Renal cortical epithelial cell (primary cell): ENCODE data around the gene USP21. TPM values are rescaled to one million over a fixed set of nuclear protein-coding genes. Genes with fewer than 3 reads are reported as not detected.
A peak's percentile ranks its signal among the peaks of the same experiment; 100 is the strongest.

Experiments used
- DNase-seq: peaks from one replicate; pipeline ENCODE4 v3.0.0-alpha.2; 2011; ENCODE audit warnings: low read depth
- total RNA-seq: library from RNA; depleted of rRNA; stranded (reverse); fragments of >200 nt; gene quantifications from 2 replicates; pipeline ENCODE4 v1.2.3, GENCODE V29; 2014

Gene USP21
- total RNA-seq, 1 donor from 2014 or later = 16.2 TPM

DNA sequence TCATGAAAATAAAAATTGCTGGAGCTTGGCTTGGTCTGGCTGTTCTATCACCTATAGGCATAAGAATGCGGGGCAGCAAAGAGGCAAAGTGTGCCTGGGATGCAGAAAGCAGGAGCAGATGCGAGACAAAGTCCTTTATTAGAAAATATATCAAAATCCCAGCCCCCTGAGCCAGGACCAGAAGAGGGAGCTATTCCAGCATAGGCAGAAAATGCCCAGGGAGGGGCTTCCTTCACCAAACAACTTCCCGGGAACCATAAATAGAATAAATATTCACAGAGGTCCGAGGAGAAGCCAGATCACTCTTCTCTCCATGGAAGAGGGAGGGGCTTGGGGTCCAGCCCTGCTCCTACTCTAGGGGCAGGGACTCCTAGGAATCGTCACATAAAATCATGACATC, 11.9 kb downstream of the USP21 start:
- no peak for DNase-seq

DNA sequence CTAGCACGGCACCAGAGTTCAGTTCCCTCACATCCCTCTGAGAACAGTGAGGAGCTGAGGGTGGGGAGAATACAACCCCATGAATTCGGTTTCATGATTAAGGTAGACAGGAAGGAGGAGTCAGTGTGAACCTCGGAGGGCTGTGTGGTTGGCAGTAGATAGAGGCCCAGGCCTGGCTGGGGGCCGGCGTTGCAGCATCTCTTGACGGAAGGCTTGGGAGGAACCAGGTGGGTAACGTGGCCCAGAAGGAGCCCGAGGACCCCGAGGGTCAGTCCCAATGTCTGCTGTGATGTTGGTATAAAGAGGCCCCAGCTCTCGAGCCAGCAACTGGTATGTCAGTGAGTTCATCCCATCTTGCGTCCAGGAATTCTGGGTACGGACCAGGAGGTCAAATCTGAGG, 12.4 kb downstream of the USP21 start:
- DNase-seq = no peak

DNA sequence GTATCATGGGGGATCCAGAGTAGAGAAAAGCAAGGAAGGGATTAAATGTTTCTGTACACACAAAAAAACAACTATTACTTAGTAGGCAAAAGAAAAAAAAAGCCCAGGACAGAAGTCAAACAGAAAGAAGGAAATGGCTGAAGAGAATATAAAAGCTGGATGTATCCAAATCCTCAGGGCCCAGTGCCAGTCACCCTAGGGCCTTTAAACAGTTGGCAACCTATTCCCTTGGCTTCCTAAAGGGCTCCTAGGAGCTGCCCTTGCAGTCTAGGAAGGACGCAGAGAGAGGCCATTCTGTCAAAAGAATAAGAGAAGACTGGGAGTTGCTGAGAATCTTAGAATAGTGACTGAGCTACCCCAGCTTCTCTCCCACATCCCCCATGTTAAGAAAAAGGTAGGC, 13.0 kb downstream of the USP21 start:
- no peak for DNase-seq

DNA sequence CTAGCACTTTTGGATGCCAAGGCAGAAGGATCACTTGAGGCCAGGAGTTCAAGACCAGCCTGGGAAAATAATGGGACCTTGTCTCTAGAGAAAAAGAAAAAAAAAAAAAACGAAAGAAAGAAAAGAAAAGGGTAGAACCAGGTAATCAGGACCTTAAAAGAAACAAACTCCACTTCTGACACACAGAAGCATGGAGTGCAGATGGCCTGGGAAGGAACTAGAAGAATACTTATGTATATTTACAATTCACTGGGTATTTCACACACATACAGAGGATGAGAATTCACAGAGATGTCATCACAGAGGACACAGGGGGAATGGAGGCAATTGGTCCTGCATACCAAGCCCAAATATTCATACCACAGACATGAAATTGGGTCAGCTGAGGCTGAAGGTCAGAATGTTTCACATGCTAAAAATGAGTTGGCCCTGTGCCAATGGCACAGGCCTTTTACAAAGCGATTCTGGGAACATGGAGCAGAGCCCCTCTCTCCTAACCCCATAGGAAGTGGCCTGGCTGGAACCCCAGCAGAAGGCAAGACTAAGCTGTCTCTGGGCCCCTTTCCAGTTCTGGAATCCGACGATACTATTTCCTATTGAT, 13.6 kb downstream of the USP21 start:
- no peak for DNase-seq

DNA sequence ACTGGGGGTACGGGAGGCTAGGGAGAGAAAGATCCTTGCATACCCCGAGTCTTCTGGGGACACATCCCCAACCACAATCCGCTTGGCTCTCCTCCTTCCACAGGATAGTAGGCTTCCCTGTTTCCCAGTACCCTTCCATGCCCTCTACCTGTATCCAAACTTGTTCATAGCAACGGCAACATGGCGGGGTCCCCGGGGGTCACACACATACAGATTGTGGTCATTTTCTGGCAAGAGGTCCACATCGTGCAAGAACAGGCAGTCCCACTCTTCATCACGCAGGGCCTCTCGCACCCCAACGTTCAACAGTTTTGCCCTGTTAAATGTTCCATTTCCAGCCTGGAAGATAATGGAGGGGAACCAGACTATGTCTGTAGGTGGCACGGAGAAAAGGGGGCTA, 14.4 kb downstream of the USP21 start:
- no peak for DNase-seq

DNA sequence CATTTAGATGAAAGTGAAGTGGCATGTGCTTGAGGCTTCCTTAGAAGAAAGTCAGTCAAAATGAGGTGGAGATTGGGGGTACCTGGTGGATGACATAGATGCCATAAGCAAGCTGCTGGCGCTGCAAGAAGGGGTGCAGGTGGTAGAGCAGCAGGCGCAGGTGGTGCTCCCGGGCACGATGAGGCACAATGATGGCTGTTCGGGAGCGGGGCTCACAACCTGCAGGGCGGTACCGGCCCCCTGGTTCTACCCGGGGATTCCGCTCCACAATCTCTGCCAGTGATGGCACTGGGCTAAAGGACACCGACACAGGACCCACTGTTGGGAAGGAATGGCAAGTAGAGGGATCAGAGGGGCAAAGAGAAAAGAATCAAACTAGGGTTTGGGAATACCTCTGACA, 15.6 kb downstream of the USP21 start:
- no peak for DNase-seq

DNA sequence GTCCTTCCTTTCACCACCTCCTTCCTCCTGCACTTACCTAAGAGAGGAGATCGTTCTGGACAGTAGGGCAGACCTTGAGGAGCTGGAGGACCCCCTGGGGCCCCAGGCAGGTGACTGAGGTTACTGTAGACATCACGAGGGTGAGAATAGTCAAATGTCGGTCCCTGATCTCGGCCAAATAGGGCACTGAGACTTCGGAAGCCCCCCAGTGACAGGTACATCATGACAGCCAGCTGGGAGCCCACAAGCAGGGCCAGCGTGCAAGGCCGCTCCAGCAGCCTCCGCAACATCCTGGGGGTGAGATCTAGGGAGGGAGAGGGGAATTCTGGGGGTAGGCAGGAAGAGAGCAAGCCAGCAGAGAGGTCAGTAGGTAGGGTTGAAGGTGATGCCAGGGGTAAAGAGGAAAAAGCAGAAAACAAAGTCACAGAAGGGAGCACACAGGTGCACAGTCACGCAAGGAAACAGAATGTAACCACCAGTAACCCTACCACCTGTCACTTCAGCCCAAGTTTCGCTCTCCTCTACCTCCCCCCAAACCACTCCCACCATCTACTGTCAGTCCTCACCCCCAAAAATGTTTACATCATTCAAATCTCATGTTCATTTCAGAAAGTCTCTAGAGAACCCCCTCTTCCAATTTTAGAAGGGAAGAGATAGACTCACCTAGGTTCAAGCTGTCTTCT, 16.6 kb downstream of the USP21 start:
- DNase-seq = no peak

DNA sequence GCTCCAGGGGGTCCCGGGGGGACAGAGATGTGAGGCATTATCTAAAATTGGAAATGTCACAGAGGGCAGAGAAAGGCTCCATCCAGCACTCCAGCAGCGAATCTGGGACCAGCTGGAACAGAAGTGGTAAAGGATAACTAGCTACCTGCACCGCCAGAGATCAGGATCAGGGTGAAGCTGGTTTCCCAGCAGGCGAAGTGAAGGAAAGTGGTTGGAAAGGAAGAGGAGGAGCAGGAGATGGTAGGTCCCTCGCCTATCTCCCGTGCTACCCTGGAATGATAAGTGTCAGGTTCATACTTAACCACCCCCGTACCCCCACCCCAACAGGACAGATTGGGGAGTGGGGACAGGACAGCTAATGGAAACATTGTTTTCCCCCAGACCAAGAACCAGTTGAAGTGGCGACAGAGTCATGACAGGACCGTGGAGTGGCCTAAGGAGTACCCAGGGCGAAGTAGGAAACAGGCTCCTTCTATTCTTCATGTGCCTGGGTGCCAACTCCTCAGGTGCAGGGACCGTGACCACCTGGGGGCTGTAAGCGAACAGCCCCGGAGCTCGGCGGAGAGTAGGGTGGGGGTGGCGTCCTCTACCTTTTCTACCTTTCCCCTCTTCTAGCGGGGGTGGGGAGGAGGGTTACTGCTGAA, 17.3 kb downstream of the USP21 start:
- no peak for DNase-seq

DNA sequence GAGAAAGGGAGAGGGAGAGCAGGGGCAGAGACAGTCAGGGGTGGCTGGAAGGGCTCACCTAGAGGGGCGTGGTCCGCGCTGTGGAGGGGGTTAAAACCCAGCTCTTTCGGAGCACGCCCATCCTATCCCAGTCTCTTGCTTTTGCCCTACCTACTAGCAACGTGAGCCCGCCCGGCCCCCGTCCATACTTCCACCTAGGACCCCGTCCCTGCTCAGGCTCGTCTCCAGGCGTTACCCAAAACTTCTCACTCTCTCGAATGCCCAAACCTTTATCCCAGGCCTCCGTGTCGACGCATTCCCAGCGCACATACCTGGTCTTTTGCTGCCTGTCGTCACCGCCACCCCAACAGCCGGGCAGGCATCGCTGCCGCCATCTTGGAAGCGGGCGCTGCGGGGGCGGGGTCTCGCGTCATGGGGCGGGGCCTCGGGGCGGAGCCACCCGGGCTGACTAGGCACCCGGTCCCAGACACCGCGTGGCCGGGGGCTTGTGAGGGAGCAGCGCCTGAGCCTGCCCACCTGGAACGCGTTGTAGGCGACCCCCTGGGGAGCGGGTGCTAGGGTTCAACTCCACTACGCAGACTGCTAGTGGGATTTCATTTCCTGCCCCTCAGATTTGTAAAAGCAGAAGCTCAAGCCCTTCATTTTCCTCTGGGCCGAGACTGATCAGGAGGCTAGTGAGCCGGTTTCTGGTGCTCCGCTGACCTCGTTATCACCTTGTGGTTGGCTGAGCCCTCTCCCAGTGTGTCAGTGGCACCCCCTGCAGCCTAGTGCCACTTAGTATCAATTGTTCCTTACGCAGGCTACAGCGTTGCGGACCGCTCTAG, 18.0 kb downstream of the USP21 start, which contains the start of gene B4GALT3:
Gene B4GALT3 (minus strand): TSS at position 396 of the 824 bp plus-strand sequence. CDS start 1,447 bp downstream, outside the sequence.
- peak; percentile 41 for DNase-seq

DNA sequence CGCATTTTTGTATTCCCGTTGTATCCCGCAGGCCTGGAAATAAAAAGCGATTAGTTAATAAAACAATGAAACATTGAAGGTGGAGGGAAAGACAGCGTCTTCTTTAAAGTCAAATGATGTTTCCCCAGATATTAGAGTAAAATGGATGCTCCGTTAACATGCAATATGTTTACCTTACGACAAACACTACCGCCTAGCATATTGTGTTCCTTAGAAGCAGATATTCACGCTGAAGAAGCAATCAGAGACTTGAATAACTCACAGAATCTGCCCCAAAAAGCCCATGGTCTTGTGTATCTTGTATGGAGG, 18.6 kb downstream of the USP21 start:
- no peak for DNase-seq

DNA sequence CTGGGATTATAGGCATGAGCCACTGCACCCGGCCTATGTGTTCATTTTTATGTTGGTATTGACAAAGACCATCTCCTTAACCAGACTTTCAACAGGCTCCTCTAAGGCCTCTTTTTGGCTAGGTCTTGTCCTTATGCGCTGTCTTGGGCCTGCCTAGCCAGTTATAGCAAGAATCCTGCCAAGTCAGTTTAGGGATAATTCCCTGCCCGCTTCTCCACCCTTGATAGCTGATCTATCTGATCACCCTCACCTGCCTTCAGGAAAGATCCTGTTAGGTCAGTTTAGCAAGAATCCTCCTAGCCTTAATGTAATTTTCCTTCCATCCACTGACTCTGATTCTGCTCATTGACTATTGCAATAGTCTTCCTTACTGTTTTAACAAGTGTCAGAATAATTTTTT, 20.4 kb downstream of the USP21 start:
- no peak for DNase-seq

DNA sequence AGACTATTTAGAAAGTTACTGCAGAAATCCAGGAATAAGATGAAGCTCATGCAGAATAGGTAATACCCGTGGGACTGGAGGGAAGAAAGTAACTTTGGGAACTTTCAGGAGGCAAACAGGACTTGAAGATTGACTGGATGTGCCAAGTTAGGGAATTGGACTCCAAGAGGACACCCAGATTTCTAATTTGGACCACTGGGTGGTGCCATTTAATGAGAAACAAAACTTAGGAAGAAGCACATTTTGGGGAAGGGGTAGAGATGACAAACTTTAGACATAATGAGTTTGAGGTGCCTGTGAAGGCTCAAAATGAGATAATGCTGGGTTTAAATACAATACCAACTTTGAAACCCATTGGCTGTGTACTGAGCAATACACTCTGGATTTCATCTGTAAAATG, 21.3 kb downstream of the USP21 start:
- DNase-seq = no peak

DNA sequence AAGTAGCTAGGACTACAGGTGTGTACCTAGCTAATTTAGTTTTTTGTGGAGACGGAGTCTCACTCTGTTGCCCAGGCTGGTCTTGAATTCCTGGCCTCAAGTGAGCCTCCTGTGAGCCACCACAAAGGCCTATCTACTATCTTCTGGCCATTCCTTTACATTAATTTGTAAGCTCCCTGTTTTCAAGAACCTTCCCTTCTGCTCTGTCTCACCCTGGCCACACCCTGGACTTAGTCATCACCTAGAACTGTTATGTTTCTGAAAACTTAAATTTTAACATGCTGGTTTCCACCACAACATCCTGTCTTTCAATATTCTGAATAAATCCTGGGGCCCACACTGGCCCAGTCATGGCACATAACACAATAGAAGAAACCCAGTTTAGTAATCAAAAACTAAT, 22.9 kb downstream of the USP21 start:
- peak; percentile 40 for DNase-seq

DNA sequence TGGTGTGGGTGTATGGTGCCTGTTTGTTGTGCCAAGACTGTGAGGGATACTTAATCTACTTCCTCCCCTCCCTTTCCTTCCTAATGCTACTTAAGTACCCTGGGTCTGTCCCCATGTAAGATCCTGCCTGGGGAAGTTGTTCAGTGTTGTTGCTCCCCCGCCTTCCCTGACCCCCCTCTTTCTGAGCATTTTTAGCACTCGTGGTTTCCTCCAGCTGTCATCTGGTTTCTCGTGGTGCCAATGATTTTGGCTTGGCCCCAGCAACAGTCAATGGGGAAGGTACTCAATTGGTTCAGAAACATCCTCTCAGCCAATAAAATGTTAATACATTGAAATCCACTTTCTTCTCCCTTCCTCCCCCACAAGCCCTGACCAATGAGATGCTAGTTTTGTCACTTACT, 26.0 kb downstream of the USP21 start:
- DNase-seq = no peak

DNA sequence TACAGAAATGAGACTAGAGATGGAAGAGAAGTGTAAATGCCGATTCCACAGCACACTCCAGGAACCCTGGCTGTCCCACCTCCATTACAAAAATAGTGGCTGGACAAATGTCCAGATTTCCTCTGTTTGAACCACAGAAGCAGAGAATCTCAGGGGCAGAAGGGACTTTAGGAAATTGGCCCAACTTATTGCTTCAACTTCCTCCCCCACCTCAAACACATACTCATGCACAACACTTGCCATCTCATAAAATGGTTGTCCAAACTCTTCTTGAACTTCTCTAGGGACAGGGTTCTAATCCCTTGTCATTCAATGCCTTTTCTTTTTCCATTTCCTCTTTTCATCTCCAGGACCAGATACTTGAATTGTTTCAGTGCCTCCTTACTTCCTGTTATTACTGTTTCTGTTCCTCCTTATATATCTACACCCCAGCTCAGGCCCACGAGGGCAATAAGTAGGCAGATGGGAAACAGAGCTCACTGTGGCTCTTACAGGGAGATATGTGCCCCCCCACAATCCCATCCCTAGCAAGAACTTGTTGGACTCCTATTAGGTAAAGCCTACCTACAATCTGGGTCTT, 26.5 kb downstream of the USP21 start:
- DNase-seq = no peak

DNA sequence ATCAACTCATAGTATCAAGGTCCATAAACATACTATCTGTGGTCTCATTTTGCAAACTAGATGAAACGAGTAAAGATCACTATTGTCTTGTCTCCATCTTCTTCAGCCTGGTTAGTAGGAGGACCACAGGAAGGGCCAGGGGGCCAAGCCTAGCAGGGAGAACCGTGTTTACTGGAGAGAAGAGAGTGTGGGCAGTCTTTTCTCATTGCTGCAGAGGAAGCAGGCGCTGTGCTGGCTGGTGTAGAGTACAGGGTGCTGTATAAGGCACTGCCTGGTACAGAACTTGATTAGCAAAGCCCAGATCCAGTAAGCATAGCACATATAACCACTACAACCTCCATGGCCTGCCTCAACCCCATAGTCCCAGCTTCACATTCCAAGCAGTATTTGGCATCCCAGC, 28.0 kb downstream of the USP21 start:
- no peak for DNase-seq

DNA sequence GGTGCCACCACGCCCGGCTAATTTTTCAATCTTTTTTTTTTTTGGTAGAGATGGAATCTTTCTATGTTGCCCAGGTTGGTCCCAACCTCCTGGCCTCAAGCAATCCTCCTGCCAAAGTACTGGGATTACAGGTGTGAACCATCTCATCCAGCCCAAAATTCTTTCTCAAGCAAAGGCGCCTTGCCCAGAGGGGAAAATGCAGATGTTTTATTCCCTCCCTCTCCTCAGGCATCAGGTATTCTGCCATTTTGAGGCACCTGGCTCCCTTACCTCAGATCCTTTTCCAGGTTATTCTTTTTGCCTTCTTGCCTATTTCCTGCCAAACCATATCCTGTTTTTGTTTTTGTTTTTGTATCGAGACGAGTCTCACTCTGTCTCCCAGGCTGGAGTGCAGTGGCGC, 29.1 kb downstream of the USP21 start:
- DNase-seq = no peak

DNA sequence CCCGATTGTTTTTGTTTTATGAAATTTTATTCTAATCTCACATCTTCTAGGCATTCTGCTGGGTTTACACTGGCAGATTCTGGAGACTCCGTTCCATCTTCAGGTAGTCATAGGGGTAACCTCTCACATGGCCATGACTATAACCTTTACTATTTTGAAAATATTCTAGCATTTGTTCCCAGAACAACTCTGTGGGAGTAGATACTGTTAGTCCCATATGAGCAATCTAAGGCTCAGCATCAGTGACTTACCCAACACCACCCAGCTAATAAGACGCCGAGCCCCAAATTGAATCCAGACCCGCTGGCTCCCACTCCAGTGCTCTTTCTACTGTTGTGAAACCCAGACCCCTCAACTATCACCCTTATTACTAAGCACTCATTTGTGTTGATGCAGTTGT, 29.7 kb downstream of the USP21 start:
- no peak for DNase-seq

DNA sequence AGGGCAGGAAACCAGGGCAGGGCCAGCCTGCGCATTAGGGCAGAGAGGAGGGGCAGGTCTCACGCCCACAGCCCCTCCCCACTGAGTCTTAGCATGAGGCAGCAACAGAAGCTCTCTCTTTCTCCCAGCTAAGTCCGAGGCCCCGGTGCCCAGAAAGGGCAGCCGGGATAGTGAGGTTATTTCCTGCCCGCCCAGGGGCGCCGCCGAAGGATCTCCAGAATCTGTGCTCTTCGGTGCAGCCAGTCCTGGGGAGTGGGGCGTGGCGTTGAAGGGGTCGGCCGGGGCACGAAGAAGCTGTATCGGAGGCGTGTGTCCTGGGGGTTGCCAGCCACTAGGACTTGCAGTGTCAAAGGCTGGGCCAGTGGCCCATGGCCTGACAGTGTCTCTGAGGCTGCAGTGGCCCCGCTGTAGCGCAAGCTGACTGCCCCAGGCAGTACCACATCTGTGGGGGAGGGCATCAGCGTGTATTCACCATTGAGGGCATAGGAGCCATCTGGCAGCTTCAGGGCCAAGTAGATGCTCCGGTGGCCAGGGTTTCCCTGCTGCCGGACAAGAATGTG, 31.7 kb downstream of the USP21 start:
- DNase-seq = no peak

DNA sequence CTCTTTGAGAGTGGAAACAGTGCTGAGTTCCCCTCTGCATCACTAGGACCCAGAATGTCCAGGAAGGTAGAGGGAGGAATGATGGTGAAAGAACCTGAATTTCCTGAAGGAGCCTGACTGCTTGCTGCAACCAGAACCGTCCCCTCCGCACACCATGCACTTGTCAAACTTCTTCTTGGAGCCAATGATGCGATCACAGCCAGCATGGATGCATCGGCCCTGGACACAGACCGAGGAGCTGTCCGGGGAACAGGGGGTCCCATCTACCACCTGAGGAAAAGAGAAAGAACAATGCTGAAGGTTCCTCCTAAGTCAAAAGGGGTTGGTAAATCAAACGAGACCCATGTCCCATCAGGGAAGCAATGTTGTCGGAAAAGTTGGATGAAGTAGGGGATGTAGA, 32.7 kb downstream of the USP21 start:
- no peak for DNase-seq

DNA sequence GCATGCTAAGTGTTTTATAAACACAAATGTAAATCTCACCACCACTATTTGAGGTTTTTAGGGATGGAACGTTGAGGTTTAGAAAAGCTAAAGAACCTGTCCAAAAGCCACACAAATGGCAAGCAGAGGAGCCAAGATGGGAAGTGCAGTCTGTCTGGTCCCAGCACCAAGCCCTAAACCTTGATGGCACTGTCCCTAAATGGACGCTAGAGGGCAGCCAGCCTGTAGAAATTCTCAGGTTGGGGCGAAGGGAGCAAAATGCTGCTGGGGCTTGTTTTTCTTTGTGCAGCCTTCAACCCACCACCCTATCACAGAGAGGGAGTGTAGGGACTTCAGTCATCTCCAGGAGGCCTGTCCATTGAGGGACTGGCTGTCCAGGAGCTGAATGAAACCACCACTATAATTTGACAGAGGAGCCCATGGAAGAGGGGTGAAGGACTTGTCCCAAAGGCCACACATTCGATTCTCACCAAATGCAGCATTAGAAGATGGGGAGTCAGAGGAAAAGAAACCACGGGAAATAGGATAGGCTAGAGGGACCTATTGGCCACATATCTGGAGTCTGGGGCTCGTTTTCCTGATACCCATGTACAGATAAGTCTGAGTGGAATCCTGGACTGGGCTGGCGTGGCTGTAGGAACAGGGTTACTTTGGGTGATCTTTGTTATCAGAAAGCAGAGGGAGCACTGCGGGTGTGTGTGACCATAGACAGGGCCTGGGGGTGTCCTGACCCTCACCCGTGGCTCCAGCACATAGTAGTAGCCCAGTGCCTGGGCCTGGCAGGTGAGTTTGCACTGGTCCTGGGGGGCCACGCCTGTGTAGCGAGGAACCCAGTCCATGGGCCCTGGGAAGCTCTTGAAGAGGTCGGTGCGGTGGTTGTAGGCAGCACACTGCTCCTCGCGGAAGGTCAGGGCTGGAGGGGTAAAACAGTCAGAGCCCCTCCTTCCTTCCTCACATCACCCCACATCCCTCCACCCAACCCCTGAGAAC, 33.5 kb downstream of the USP21 start:
- DNase-seq = peak; percentile 51
